AG09309 (cell line): ENCODE data around the gene PARD3B.

ENCODE experiments used
- DNase-seq: peaks from one replicate; pipeline ENCODE4 v3.0.0-alpha.2; 2010; ENCODE audit warnings: low read depth
- H3K4me3 ChIP-seq: 2 replicates; pipeline ENCODE4 v1.5.1; 2011; ENCODE audit warnings: mild to moderate bottlenecking, low read depth, low read length, moderate library complexity; ENCODE audit not compliant: control insufficient read depth
- TF ChIP-seq, protein P1 (sequence below): IDR thresholded peaks from 2 replicates; pipeline ENCODE4 v1.5.1; 2011; ENCODE audit warnings: mild to moderate bottlenecking, low read depth, low read length, inconsistent platforms; ENCODE audit not compliant: insufficient read depth, control insufficient read depth; ENCODE audit errors: missing control alignments

PARD3B gene

DNA sequence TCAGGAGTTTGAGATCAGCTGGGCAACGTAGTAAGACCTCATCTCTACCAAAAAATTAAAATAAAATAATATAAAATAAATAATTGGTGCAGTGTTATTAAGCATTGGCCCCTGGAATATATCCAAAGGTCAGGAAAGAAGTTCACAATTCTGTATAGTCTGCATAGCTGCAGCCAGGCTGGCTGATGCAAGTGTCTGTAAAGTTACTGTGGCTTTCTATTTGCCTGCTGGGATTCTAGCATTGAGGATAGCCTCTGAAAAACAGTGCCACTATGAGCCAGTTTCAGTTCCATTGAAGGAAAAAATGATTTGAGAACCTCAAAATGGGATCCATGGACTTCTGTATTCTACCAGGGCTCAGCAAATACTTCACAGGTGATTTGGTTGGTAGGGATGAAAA lies 208.6 kb downstream of the PARD3B start:
- no peak overlapping the region for H3K4me3 ChIP-seq
- TF ChIP-seq, protein P1, sequence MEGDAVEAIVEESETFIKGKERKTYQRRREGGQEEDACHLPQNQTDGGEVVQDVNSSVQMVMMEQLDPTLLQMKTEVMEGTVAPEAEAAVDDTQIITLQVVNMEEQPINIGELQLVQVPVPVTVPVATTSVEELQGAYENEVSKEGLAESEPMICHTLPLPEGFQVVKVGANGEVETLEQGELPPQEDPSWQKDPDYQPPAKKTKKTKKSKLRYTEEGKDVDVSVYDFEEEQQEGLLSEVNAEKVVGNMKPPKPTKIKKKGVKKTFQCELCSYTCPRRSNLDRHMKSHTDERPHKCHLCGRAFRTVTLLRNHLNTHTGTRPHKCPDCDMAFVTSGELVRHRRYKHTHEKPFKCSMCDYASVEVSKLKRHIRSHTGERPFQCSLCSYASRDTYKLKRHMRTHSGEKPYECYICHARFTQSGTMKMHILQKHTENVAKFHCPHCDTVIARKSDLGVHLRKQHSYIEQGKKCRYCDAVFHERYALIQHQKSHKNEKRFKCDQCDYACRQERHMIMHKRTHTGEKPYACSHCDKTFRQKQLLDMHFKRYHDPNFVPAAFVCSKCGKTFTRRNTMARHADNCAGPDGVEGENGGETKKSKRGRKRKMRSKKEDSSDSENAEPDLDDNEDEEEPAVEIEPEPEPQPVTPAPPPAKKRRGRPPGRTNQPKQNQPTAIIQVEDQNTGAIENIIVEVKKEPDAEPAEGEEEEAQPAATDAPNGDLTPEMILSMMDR = no peak
- DNase-seq = peak; percentile 29

DNA sequence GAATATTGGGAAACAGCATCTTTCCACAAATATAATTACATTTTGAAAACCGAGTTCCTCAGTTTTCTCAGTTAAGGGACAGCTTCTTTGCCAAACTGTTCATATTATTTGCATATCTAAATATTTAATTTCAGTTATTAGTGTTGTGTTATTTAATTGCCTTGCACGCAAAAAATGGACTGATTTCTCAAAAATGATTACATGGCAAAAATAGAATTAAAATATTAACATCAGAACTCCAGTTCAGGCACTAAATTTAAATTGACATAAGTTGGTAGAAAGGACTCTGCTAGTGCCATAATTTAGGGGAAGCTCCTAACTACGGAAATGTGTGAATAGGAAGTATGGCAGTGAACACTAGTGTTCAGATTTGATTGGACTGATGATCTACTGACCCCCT lies 209.6 kb downstream of the PARD3B start:
- H3K4me3 ChIP-seq = no peak overlapping the region
- DNase-seq = no peak
- TF ChIP-seq, protein P1 = no peak

DNA sequence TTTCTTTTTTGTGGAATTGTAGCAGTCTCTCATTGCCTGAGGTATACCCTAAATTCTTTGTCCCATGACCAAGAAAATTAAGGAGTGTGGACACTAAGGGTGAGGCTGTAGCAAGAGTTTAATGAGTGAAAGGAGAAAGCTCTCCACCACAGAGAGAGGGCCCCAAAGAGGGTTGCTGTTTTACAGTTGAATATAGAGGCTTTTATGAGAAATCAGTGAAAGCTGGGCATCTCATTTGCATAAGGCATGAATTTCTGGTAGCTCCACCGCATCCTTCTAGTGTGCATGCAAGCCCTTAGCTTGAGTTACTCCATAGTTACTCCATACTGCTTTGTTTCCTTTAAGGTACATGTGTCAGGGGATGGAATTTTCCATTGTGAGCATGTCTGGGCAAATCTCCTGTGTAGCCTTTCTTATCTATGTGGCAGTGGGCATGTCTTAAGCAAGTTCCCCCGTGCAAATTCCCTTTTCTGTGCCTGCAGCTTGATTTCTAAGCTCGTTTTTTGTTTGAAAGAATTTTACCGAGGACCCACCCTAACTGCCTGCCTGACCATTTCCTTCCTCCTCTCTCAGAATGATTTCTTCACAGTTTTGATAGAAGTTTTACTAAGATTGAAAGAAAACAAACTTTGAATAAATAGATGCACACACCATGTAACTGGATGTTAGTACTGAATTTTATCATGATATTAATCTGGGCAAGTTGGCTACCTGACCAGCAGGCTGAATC lies 218.9 kb downstream of the PARD3B start:
- no peak for DNase-seq
- TF ChIP-seq, protein P1 = no peak
- no peak overlapping the region for H3K4me3 ChIP-seq

- TF ChIP-seq, protein P1 = no peak
- DNase-seq = no peak
These were observed 225.5 kb downstream of the PARD3B start for GRCh38 chr2:204770735-204771134.

DNA sequence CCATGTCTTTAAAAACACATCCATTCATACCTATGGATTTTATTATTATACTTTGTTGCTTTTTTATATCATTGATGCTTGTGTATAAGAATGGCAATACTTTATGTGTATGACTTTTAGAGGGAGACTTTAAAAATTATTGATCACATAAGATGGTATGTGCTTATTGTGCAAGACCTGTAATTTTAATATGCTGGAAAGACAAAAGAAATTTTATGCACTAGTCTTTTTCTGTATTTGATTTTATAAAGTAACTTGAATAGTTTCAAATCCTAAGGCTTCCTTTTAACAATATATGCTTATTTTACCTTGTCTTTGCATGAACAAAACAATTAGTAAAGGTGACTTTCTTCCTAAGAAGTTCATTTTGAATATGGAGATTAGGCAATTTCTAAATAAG lies 226.4 kb downstream of the PARD3B start:
- H3K4me3 ChIP-seq = no peak overlapping the region
- no peak for DNase-seq

More at GRCh38 chr2:204770735-204771134, 225.5 kb downstream of the PARD3B start:
- H3K4me3 ChIP-seq = no peak overlapping the region

GRCh38 chr2:204772546-204772945 lies 227.3 kb downstream of the PARD3B start:
- TF ChIP-seq, protein P1 = no peak
- H3K4me3 ChIP-seq = no peak overlapping the region
- no peak for DNase-seq

More for the DNA sequence above, 226.4 kb downstream of the PARD3B start:
- TF ChIP-seq, protein P1 = no peak
